ENCODE data around the gene SFXN2.
A peak's percentile ranks its signal among the peaks of the same experiment; 100 is the strongest.
"Not testable (repeated sequence)": the region's sequence is repeated elsewhere in the genome, so short reads cannot be mapped to it uniquely, and the experiment has no call there.

The SFXN2 gene

GRCh38 chr10:102753718-102754117 is 39.3 kb downstream of the SFXN2 start:
- no peak for DNase-seq (ENCODE audit: low read depth in 1 of 2, low spot score in 1 of 2)
- Histone ChIP-seq H3K27me3 (ENCODE audit: insufficient read depth, poor library complexity, severe bottlenecking) (no peaks in the 10 kb centered on the region), H3K4me3 (replicated peaks; ENCODE audit: insufficient read depth, low read length) (no peak overlapping the region), H3K27ac (replicated peaks) (no peak overlapping the region)
- TF ChIP-seq CTCF (IDR thresholded peaks at IDR 0.05; ENCODE audit: insufficient read depth, low read length) (no peak), SPI1 (IDR thresholded peaks at IDR 0.05; ENCODE audit: borderline replicate concordance, low read depth) (no peak), GABPA (IDR thresholded peaks at IDR 0.05; ENCODE audit: low read depth) (no peak), POLR2AphosphoS5 (IDR thresholded peaks at IDR 0.05; ENCODE audit: low read depth) (no peak), REST (IDR thresholded peaks at IDR 0.05; ENCODE audit: insufficient replicate concordance, low read depth) (no peak)

GRCh38 chr10:102757323-102757722 is 42.9 kb downstream of the SFXN2 start:
- TF ChIP-seq SPI1 (IDR thresholded peaks at IDR 0.05; ENCODE audit: borderline replicate concordance, low read depth): peak; percentile 73
- no peak for TF ChIP-seq CTCF (IDR thresholded peaks at IDR 0.05; ENCODE audit: insufficient read depth, low read length)
- Histone ChIP-seq H3K4me3 (replicated peaks; ENCODE audit: insufficient read depth, low read length) (no peak overlapping the region), H3K27ac (replicated peaks) (no peak overlapping the region), H3K27me3 (ENCODE audit: insufficient read depth, poor library complexity, severe bottlenecking) (no peaks in the 10 kb centered on the region)
- DNase-seq (ENCODE audit: low read depth in 1 of 2, low spot score in 1 of 2): no peak

GRCh38 chr10:102758240-102758932 is 44.0 kb downstream of the SFXN2 start:
- H3K4me3 ChIP-seq (replicated peaks; ENCODE audit: insufficient read depth, low read length): no peak overlapping the region
- TF ChIP-seq REST (IDR thresholded peaks at IDR 0.05; ENCODE audit: insufficient replicate concordance, low read depth) (no peak), GABPA (IDR thresholded peaks at IDR 0.05; ENCODE audit: low read depth) (no peak), POLR2AphosphoS5 (IDR thresholded peaks at IDR 0.05; ENCODE audit: low read depth) (no peak), SPI1 (IDR thresholded peaks at IDR 0.05; ENCODE audit: borderline replicate concordance, low read depth) (no peak), CTCF (IDR thresholded peaks at IDR 0.05; ENCODE audit: insufficient read depth, low read length) (no peak)
- H3K27me3 ChIP-seq (ENCODE audit: insufficient read depth, poor library complexity, severe bottlenecking): no peaks in the 10 kb centered on the region
- DNase-seq (ENCODE audit: low read depth in 1 of 2, low spot score in 1 of 2): no peak
- H3K27ac ChIP-seq (replicated peaks): no peak overlapping the region

GRCh38 chr10:102758933-102759262 is 44.5 kb downstream of the SFXN2 start:
- not testable (repeated sequence) for DNase-seq (ENCODE audit: low read depth in 1 of 2, low spot score in 1 of 2); H3K27me3 ChIP-seq (ENCODE audit: insufficient read depth, poor library complexity, severe bottlenecking); H3K27ac ChIP-seq (replicated peaks); H3K4me3 ChIP-seq (replicated peaks; ENCODE audit: insufficient read depth, low read length)

Data from HL-60 (cell line).